Thyroid gland (tissue), 4 donors: ENCODE data around the gene SAMD11.
A peak's percentile ranks its signal among the peaks of the same experiment; 100 is the strongest.

ENCODE experiments used
- CTCF ChIP-seq, 6 experiments: fragments of 200-600 bp in 3 of 6; fragments of 450-650 bp in 3 of 6; sonication (generic) in 3 of 6; IDR thresholded peaks; one replicate each; pipeline ENCODE4 v1.5.1; 2016 to 2019; ENCODE audit warnings: antibody characterized with exemption in 6 of 6, mild to moderate bottlenecking in 2 of 6, inconsistent platforms in 1 of 6, moderate library complexity in 1 of 6
- POLR2A ChIP-seq, 2 donors: fragments of 450-650 bp; IDR thresholded peaks; one replicate each; pipeline ENCODE4 v1.6.1; 2017; ENCODE audit warnings: antibody characterized with exemption in 2 of 2, mild to moderate bottlenecking in 2 of 2, moderate library complexity in 1 of 2

- peak in 1 of 2 donors; percentile 15 for TF ChIP-seq POLR2A (IDR thresholded peaks at IDR 0.05)
- TF ChIP-seq CTCF (IDR thresholded peaks at IDR 0.05) = peak in 1 of 6 experiments; percentile 14
These were observed 16.9 kb upstream of the SAMD11 start for GRCh38 chr1:906600-907420.
